ENCODE data around the gene ZNF641. TPM values are rescaled to one million over a fixed set of nuclear protein-coding genes. Genes with fewer than 3 reads are reported as not detected.

Gene ZNF641
- total RNA-seq (20.4 TPM), polyA plus RNA-seq (10 to 100 TPM in 1 of 4 donors, 1 to 10 TPM in 3; 9.2 to 14.3 (median 9.6) TPM)

DNA sequence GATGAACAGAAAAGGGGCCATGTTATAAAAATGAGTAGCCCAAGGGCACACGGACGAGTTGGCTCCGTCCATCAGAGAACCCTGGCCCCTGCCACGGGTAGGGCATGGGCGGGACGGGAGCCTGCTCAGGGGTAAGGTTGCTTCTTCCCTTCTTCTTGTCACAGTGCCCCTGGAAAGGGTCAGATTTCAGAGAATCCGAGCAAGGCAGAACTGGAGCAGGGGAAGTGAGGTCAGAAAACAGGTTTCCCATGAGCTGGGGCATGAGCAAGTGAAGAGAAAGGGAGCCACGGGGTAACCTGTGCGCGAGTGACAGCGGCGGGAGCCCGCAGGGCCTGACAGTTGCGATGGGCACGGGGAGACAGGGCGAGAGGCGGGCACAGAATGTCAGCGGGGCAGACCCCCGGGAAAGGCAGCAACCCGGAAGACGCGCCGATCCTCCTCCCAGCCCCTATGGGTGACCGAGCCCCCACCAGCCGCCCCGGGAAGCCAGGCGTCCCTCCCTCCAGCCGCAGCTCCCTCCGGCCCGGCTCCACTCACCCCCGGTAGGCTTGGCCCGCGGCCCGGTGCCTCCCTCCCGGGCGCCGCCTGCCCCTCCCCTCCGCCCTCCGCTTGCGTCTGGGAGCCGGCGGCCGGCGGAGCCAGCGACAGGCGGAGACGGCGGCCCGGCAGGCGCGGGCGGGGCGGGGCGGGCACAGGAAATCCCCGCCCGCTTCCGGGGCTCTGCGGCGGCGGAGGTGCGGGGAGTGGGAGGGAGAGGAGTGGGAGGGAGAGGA, at the start of gene ZNF641:
TSS of gene ZNF641 (minus strand) at position 671 of the 773 bp plus-strand sequence. CDS start 2,829 bp downstream, outside the sequence.
- Histone ChIP-seq H3K9me3 (ENCODE audit: control insufficient read depth in 2 of 2, low read length in 2 of 2) (no peaks in the 10 kb centered on the region), H3K36me3 (ENCODE audit: control insufficient read depth, insufficient read depth, low read length) (peaks cover 24% of the 10 kb centered on the region), H3K27ac (ENCODE audit: insufficient read depth, low read length, poor library complexity, severe bottlenecking) (peak within 1 kb of the TSS; percentile 75), H3K27me3 (ENCODE audit: control insufficient read depth, insufficient read depth, low read length) (no peaks in the 10 kb centered on the region), H3K4me3 (ENCODE audit: low read depth, low read length) (peak within 1 kb of the TSS; percentile 87), H3K4me1 (ENCODE audit: control insufficient read depth, insufficient read depth, low read length, poor library complexity, severe bottlenecking) (peaks cover 23% of the 10 kb centered on the region)
- Mint-ChIP-seq H3K4me3 (peak within 1 kb of the TSS; percentile 92 to 99 (median 96)), H3K27me3 (peaks cover 5% of the 10 kb centered on the region), H3K4me1 (peaks cover 23 to 50% (median 35%) of the 10 kb centered on the region in 4 donors), H3K36me3 (peaks cover 30% of the 10 kb centered on the region), H3K27ac (peak within 1 kb of the TSS; percentile 93 to 97 (median 96)), H3K9me3 (no peaks in the 10 kb centered on the region)
- peak; percentile 87 to 88 for ATAC-seq (ENCODE audit: low read depth in 2 of 2)
- DNase-seq = peak; percentile 79 to 89 (median 79)

DNA sequence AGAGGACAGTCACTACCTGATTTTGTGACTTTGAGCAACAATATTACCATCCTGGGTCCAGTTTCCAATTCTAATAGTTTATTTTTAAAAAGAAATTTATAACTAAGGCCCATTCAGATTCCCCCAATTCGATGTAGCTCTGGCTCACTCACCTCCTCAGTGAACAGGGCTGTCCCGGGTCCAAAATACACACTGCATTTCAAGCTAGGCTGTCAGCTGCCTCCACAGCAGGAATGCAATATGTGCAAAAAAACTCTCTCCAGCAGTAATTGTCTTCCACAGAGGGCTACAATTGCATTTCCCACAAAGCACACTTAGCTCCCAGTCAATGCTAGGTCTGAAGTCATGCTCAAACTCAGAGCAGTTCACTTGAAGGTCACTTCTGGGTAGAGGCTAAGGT, 39.3 kb upstream of the ZNF641 start:
- H3K27me3 ChIP-seq (ENCODE audit: control insufficient read depth, insufficient read depth, low read length) = peaks cover 24% of the 10 kb centered on the region
- no peak overlapping the region for H3K4me3 Mint-ChIP-seq
- DNase-seq (no peak), ATAC-seq (ENCODE audit: low read depth in 2 of 2) (no peak)
- no peak overlapping the region for H3K27ac ChIP-seq (ENCODE audit: insufficient read depth, low read length, poor library complexity, severe bottlenecking)
- H3K4me1 Mint-ChIP-seq = no peaks in the 10 kb centered on the region
- H3K27me3 Mint-ChIP-seq = peaks cover 21% of the 10 kb centered on the region
- no peak overlapping the region for H3K4me3 ChIP-seq (ENCODE audit: low read depth, low read length)
- H3K36me3 Mint-ChIP-seq = no peaks in the 10 kb centered on the region
- H3K27ac Mint-ChIP-seq = no peak overlapping the region
- H3K36me3 ChIP-seq (ENCODE audit: control insufficient read depth, insufficient read depth, low read length) = no peaks in the 10 kb centered on the region
- H3K4me1 ChIP-seq (ENCODE audit: control insufficient read depth, insufficient read depth, low read length, poor library complexity, severe bottlenecking) = no peaks in the 10 kb centered on the region
- no peaks in the 10 kb centered on the region for H3K9me3 ChIP-seq (ENCODE audit: control insufficient read depth in 2 of 2, low read length in 2 of 2)
- peaks cover 0 to 4% (median 0%) of the 10 kb centered on the region in 7 donors for H3K9me3 Mint-ChIP-seq

DNA sequence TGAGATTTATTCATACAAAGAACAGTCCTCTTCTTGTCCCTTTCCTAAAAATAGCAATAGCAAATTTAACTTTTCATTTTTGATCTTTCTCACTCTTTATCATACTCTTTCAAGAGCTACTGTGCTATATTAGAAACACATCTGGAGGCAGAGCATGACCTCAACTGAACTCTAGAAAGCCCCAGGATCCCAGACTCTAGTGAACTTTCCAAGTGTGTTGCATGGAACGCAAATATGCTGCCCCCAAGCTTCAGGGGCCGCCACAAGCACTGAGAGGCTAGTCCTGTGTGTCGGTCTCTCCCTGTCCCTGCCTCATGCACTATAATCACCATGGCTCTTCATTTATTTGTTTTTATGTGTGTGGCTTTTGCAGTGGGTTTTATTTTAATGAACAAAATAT, 38.7 kb upstream of the ZNF641 start:
- Histone ChIP-seq H3K27ac (ENCODE audit: insufficient read depth, low read length, poor library complexity, severe bottlenecking) (no peak overlapping the region), H3K9me3 (ENCODE audit: control insufficient read depth in 2 of 2, low read length in 2 of 2) (no peaks in the 10 kb centered on the region), H3K4me3 (ENCODE audit: low read depth, low read length) (no peak overlapping the region), H3K4me1 (ENCODE audit: control insufficient read depth, insufficient read depth, low read length, poor library complexity, severe bottlenecking) (no peaks in the 10 kb centered on the region), H3K36me3 (ENCODE audit: control insufficient read depth, insufficient read depth, low read length) (no peaks in the 10 kb centered on the region), H3K27me3 (ENCODE audit: control insufficient read depth, insufficient read depth, low read length) (peaks cover 24% of the 10 kb centered on the region)
- peaks cover 0 to 4% (median 0%) of the 10 kb centered on the region in 7 donors for H3K9me3 Mint-ChIP-seq
- H3K27me3 Mint-ChIP-seq = peaks cover 21% of the 10 kb centered on the region
- no peak overlapping the region for H3K27ac Mint-ChIP-seq
- no peaks in the 10 kb centered on the region for H3K36me3 Mint-ChIP-seq
- ATAC-seq (ENCODE audit: low read depth in 2 of 2) (no peak), DNase-seq (no peak)
- H3K4me1 Mint-ChIP-seq = no peaks in the 10 kb centered on the region
- no peak overlapping the region for H3K4me3 Mint-ChIP-seq

DNA sequence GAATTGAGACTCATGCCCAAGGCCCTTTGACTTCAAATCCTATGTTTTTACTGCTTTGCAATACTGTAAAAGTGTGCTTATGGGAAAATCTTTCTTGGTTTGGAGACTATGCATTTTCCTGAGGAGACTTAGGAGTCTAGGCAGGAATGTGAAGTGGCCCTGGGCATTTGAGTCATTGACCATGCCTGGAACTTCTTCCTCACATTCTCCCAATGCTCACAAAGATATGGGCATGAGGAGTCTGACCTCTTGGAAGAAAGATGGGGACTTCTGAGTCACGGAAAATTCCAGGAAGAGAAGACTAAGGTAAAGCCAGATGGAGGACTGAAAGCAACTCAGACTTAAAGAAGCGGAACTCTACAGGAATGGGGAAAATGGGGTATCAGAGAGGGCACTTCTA, 38.2 kb upstream of the ZNF641 start:
- Mint-ChIP-seq H3K9me3 (peaks cover 0 to 2% (median 0%) of the 10 kb centered on the region in 7 donors), H3K4me1 (no peaks in the 10 kb centered on the region), H3K36me3 (no peaks in the 10 kb centered on the region), H3K4me3 (no peak overlapping the region), H3K27ac (no peak overlapping the region), H3K27me3 (peaks cover 21% of the 10 kb centered on the region)
- Histone ChIP-seq H3K27ac (ENCODE audit: insufficient read depth, low read length, poor library complexity, severe bottlenecking) (no peak overlapping the region), H3K4me3 (ENCODE audit: low read depth, low read length) (no peak overlapping the region), H3K4me1 (ENCODE audit: control insufficient read depth, insufficient read depth, low read length, poor library complexity, severe bottlenecking) (no peaks in the 10 kb centered on the region), H3K36me3 (ENCODE audit: control insufficient read depth, insufficient read depth, low read length) (no peaks in the 10 kb centered on the region), H3K9me3 (ENCODE audit: control insufficient read depth in 2 of 2, low read length in 2 of 2) (no peaks in the 10 kb centered on the region), H3K27me3 (ENCODE audit: control insufficient read depth, insufficient read depth, low read length) (peaks cover 22% of the 10 kb centered on the region)
- ATAC-seq (ENCODE audit: low read depth in 2 of 2) (no peak), DNase-seq (no peak)

DNA sequence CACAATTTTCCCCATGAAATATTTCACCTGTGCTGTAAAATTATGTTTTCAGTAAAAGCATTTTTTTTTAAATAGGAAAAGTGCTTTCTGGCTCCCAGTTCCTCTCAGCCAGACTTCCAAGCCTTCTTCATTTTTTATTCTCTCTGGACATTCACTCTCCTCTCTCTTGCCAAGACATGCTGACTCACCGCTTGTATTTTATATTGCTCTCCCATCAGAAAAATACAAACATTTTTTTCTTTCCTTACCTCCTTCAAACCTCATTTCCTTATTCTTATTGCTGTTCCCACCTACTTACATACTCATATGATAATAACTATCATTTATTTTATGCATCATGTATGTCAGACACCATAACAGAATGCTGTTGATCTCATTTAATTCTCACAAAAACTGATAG, 37.7 kb upstream of the ZNF641 start:
- no peak for DNase-seq
- Mint-ChIP-seq H3K27me3 (peaks cover 21% of the 10 kb centered on the region), H3K4me3 (no peak overlapping the region), H3K9me3 (peaks cover 0 to 2% (median 0%) of the 10 kb centered on the region in 7 donors), H3K27ac (no peak overlapping the region), H3K4me1 (peaks cover 0 to 2% (median 0%) of the 10 kb centered on the region in 4 donors), H3K36me3 (no peaks in the 10 kb centered on the region)
- Histone ChIP-seq H3K4me3 (ENCODE audit: low read depth, low read length) (no peak overlapping the region), H3K27ac (ENCODE audit: insufficient read depth, low read length, poor library complexity, severe bottlenecking) (no peak overlapping the region), H3K4me1 (ENCODE audit: control insufficient read depth, insufficient read depth, low read length, poor library complexity, severe bottlenecking) (no peaks in the 10 kb centered on the region), H3K27me3 (ENCODE audit: control insufficient read depth, insufficient read depth, low read length) (peaks cover 20% of the 10 kb centered on the region), H3K9me3 (ENCODE audit: control insufficient read depth in 2 of 2, low read length in 2 of 2) (no peaks in the 10 kb centered on the region), H3K36me3 (ENCODE audit: control insufficient read depth, insufficient read depth, low read length) (no peaks in the 10 kb centered on the region)
- ATAC-seq (ENCODE audit: low read depth in 2 of 2) = no peak

DNA sequence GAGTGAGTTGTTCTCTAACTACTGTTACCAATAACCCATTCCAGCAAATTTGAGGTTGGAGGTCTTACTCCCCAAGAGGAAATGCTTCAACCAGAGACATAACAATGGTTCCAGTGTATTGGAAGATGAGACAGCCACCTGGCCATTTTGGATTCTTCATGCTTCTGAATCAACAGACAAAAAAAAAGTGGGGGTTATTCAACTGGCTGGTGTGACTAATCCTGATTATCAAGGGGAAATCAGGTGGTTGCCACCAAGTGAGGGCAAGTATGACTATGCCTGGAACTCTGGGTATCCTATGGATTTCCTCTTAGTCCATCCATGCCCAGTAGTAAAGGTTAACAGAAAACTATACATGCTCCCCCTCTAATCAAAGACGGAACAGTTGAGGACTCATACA, 29.9 kb upstream of the ZNF641 start:
- Mint-ChIP-seq H3K4me1 (peaks cover 0 to 2% (median 0%) of the 10 kb centered on the region in 4 donors), H3K36me3 (no peaks in the 10 kb centered on the region)

DNA sequence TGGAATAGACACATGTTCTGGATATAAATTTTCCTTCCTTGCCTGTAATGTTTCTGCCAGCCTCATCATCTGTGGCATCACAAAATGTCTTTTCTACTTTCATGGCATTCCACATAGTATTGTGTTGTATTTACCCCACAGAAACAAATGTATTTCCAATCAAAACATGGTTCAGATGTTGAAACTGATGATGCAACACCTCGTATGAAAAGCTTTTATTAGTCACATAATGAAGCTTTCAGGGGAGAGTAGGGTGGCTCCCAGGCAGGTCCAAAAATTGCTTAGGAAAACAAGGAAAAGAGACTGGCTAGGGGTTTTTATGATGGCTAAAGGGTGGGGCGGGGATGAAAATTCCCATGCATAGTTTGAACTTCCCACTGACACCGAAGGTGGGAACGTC, 29.1 kb upstream of the ZNF641 start:
- peaks cover 0 to 3% (median 0%) of the 10 kb centered on the region in 7 donors for H3K9me3 Mint-ChIP-seq
- DNase-seq (no peak), ATAC-seq (ENCODE audit: low read depth in 2 of 2) (no peak)
- H3K36me3 Mint-ChIP-seq = no peaks in the 10 kb centered on the region
- H3K4me1 Mint-ChIP-seq = peaks cover 0 to 2% (median 0%) of the 10 kb centered on the region in 4 donors
- H3K27me3 Mint-ChIP-seq = peaks cover 11% of the 10 kb centered on the region
- H3K27me3 ChIP-seq (ENCODE audit: control insufficient read depth, insufficient read depth, low read length) = peaks cover 3% of the 10 kb centered on the region
- H3K4me3 ChIP-seq (ENCODE audit: low read depth, low read length) = no peak overlapping the region
- no peaks in the 10 kb centered on the region for H3K9me3 ChIP-seq (ENCODE audit: control insufficient read depth in 2 of 2, low read length in 2 of 2)
- no peak overlapping the region for H3K27ac ChIP-seq (ENCODE audit: insufficient read depth, low read length, poor library complexity, severe bottlenecking)
- no peak overlapping the region for H3K27ac Mint-ChIP-seq
- no peak overlapping the region for H3K4me3 Mint-ChIP-seq
- no peaks in the 10 kb centered on the region for H3K36me3 ChIP-seq (ENCODE audit: control insufficient read depth, insufficient read depth, low read length)
- no peaks in the 10 kb centered on the region for H3K4me1 ChIP-seq (ENCODE audit: control insufficient read depth, insufficient read depth, low read length, poor library complexity, severe bottlenecking)

More for the DNA sequence above, 29.9 kb upstream of the ZNF641 start:
- H3K4me3 Mint-ChIP-seq = no peak overlapping the region
- ATAC-seq (ENCODE audit: low read depth in 2 of 2) (no peak), DNase-seq (no peak)
- H3K9me3 Mint-ChIP-seq = peaks cover 0 to 3% (median 0%) of the 10 kb centered on the region in 7 donors
- H3K9me3 ChIP-seq (ENCODE audit: control insufficient read depth in 2 of 2, low read length in 2 of 2) = no peaks in the 10 kb centered on the region
- H3K27ac ChIP-seq (ENCODE audit: insufficient read depth, low read length, poor library complexity, severe bottlenecking) = no peak overlapping the region
- no peak overlapping the region for H3K4me3 ChIP-seq (ENCODE audit: low read depth, low read length)
- H3K4me1 ChIP-seq (ENCODE audit: control insufficient read depth, insufficient read depth, low read length, poor library complexity, severe bottlenecking) = no peaks in the 10 kb centered on the region
- H3K27me3 ChIP-seq (ENCODE audit: control insufficient read depth, insufficient read depth, low read length) = peaks cover 5% of the 10 kb centered on the region
- no peaks in the 10 kb centered on the region for H3K36me3 ChIP-seq (ENCODE audit: control insufficient read depth, insufficient read depth, low read length)
- peaks cover 11% of the 10 kb centered on the region for H3K27me3 Mint-ChIP-seq
- no peak overlapping the region for H3K27ac Mint-ChIP-seq

DNA sequence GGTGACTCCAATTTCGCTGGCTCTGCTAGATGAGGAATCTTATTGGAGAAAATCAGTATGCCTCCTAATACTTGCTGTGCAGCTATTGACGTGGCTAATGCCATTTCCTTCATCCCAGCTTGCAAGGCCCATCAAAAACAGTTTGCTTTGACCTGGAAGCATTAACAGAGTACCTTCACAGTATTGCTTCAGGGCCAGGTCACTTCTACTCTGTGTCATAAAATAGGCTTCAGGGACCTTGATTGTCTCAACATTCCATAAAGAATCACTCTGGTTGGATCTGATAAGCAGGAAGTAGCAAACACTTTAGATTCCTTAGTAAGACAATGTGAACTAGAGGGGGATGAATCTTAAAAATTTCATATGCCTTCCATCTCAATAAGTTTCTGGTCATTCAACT, 26.9 kb upstream of the ZNF641 start:
- no peak overlapping the region for H3K27ac ChIP-seq (ENCODE audit: insufficient read depth, low read length, poor library complexity, severe bottlenecking)
- H3K36me3 Mint-ChIP-seq = no peaks in the 10 kb centered on the region
- no peaks in the 10 kb centered on the region for H3K27me3 ChIP-seq (ENCODE audit: control insufficient read depth, insufficient read depth, low read length)
- no peaks in the 10 kb centered on the region for H3K36me3 ChIP-seq (ENCODE audit: control insufficient read depth, insufficient read depth, low read length)
- ATAC-seq (ENCODE audit: low read depth in 2 of 2) (no peak), DNase-seq (no peak)
- no peaks in the 10 kb centered on the region for H3K4me1 Mint-ChIP-seq
- no peaks in the 10 kb centered on the region for H3K9me3 ChIP-seq (ENCODE audit: control insufficient read depth in 2 of 2, low read length in 2 of 2)
- H3K27ac Mint-ChIP-seq = no peak overlapping the region
- H3K9me3 Mint-ChIP-seq = peaks cover 0 to 3% (median 0%) of the 10 kb centered on the region in 7 donors
- H3K4me3 Mint-ChIP-seq = no peak overlapping the region
- H3K27me3 Mint-ChIP-seq = peaks cover 13% of the 10 kb centered on the region
- no peaks in the 10 kb centered on the region for H3K4me1 ChIP-seq (ENCODE audit: control insufficient read depth, insufficient read depth, low read length, poor library complexity, severe bottlenecking)
- no peak overlapping the region for H3K4me3 ChIP-seq (ENCODE audit: low read depth, low read length)

All from CD4-positive, CD25-positive, alpha-beta regulatory T cell (primary cell).